Panc1 (cell line): ENCODE data around the gene UNCX.

Experiments used
- POLR2AphosphoS5 ChIP-seq: IDR thresholded peaks from 2 replicates; pipeline ENCODE4 v1.6.1; 2012; ENCODE audit warnings: mild to moderate bottlenecking, low read depth, low read length, moderate library complexity
- TF ChIP-seq, protein P1 (sequence below): fragments of 450-650 bp; IDR thresholded peaks from 2 replicates; pipeline ENCODE4 v1.5.1; 2017; ENCODE audit warnings: mild to moderate bottlenecking

DNA sequence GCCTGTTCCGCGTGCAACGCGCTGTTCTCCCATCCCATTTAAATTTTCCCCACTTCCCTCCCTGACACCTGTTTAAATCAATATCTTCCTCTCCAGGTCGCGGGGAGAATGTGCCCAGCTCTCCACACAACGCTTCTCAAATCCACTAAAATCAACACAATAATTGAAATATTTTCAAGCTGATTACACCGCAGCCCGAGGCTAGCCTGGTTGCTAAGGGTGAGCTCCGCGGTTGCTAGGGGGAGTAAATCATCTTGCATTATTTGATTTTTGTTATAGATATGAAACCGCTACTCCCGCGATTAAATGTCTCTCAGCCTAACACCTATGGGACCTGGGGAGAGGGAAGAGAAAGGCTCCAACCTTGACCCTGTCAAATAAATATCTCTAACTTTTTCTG, 36.2 kb downstream of the UNCX start:
- TF ChIP-seq, protein P1, sequence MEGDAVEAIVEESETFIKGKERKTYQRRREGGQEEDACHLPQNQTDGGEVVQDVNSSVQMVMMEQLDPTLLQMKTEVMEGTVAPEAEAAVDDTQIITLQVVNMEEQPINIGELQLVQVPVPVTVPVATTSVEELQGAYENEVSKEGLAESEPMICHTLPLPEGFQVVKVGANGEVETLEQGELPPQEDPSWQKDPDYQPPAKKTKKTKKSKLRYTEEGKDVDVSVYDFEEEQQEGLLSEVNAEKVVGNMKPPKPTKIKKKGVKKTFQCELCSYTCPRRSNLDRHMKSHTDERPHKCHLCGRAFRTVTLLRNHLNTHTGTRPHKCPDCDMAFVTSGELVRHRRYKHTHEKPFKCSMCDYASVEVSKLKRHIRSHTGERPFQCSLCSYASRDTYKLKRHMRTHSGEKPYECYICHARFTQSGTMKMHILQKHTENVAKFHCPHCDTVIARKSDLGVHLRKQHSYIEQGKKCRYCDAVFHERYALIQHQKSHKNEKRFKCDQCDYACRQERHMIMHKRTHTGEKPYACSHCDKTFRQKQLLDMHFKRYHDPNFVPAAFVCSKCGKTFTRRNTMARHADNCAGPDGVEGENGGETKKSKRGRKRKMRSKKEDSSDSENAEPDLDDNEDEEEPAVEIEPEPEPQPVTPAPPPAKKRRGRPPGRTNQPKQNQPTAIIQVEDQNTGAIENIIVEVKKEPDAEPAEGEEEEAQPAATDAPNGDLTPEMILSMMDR: no peak
- no peak for TF ChIP-seq POLR2AphosphoS5
